Measurements from ENCODE around the gene CD55.

Gene CD55

GRCh38 chr1:207355513-207356295, 34.2 kb downstream of the CD55 start:
- no peak for DNase-seq (ENCODE audit: low spot score)
- no peak for FAIRE-seq

GRCh38 chr1:207361029-207361428, 39.6 kb downstream of the CD55 start:
- DNase-seq (ENCODE audit: low spot score) (no peak), FAIRE-seq (no peak)

DNA sequence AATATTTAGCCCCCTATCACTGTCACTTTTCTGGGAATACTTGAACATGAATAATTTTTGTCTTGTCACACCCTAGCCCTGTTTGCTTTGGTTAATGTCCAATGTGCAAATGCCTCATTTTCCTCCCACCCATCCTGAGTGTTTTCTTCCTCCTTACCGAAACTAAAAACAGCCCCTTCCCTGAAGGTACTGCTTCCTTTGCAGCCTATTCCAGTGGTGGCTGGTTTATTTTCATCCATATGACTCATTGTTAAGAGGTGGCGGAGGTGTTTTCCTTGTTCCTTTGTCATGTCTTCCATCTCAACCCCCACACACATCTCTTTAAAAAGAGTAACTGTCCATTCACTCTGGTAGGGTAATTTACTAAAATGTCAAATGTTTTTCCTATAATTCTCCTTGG, 40.4 kb downstream of the CD55 start:
- FAIRE-seq (no peak), DNase-seq (ENCODE audit: low spot score) (no peak)

DNA sequence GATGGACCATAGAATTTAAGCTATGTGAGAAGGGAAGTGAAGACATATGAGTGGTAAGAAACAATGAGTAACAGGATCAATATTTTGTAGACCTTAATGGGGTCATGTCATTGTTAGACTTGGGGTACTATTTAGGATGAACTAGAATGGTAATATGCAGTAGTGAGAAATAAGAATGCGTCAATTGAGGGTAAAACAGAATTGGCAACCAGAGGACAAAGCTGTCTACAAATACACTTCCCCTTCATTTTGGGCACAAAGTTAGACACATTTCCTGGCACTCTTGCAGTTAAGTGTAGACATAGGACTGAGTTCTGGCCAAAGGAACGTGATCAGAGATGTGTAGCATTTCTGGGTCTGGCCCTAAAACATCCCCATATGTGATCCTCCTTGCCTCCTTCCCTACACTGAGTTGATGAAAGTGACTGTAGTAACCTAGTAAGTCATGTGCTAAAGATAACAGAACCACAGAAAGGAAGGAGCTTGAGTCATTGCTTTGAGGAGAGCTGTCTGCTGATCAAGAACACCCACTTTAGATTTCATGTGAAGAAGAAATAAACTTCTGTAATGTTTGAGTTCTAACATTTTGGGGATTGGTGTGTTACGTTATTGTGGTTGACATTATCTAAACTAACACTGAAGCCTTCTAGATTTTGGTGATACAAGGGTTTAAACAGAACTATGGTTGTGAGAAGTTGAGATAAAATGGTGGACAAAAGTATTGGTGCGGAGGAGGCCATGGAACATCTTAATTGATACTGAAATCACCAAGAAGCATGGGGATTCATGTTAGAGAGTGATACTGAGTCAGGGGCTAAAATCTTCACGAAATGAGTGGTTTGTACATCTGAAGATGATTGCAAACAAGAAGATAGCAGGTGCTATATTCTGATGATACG, 41.7 kb downstream of the CD55 start:
- DNase-seq (ENCODE audit: low spot score) (no peak), FAIRE-seq (no peak)

GRCh38 chr1:207363871-207364270, 42.4 kb downstream of the CD55 start:
- DNase-seq (ENCODE audit: low spot score), result no peak
- no peak for FAIRE-seq

DNA sequence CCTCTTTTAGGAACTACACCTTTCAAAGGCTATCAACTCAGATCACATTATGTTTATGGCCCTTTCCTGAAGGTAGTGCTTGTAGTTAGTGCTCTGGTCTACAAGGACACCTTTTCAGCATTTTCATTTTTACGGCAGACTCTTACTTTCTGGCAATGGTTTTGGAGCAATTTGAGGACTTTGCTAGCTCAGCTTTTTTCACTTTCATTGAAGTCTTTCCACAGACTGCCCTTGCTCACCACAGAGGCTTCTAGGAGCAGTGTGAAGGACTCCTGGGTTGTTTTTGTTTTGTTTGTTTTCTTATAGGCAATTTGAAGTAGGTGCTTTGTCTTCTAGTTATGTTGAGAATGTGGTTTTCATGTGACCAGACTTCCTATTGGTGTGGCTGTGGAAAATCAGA, 43.1 kb downstream of the CD55 start:
- no peak for FAIRE-seq
- no peak for DNase-seq (ENCODE audit: low spot score)

GRCh38 chr1:207365063-207365462, 43.6 kb downstream of the CD55 start:
- DNase-seq (ENCODE audit: low spot score), result no peak
- no peak for FAIRE-seq

GRCh38 chr1:207366022-207366421, 44.5 kb downstream of the CD55 start:
- FAIRE-seq (no peak), DNase-seq (ENCODE audit: low spot score) (no peak)

DNA sequence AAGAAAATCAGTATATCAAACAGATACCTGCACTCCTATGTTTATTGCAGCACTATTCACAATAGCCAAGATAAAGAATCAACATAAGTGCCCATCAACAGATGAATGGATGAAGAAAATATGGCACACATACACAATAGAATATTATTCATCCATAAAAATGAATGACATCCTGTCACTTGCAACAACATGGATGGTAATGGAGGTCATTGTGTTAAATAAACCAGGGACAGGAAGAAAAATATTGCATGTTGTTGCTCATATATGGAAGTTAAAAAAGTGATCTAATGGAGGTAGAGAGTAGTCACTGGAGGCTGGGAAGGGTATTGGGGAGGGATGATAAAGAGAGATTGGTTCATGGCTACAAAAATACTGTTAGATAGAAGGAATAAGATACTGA, 67.2 kb downstream of the CD55 start:
- DNase-seq (ENCODE audit: low spot score) (no peak), FAIRE-seq (no peak)

- DNase-seq (ENCODE audit: low spot score), result peak; percentile 76
- peak; percentile 91 for FAIRE-seq
Measured at GRCh38 chr1:207389728-207390464, 68.4 kb downstream of the CD55 start.

DNA sequence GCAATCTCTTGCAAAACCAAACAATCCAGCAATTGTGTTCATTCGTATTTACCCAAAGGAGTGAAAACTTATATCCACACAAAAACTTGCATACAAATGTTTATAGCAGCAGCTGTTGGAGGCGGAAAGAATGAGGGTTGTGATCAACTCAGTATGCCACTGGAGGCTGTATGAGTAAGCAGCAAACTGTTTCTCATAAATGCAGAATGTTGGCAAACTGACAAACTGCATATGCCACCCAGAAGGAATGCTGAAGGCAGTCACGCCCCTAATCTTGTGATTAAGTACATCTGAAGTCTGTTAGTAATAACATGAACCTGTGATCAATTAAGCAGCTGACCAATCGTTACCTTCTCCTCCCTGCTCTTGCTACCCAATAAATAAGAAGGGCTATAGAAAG, 72.1 kb downstream of the CD55 start:
- DNase-seq (ENCODE audit: low spot score) (peak; percentile 86), FAIRE-seq (peak; percentile 87)

GRCh38 chr1:207396168-207396746, 74.8 kb downstream of the CD55 start:
- no peak for FAIRE-seq

GRCh38 chr1:207397525-207397926, 76.0 kb downstream of the CD55 start:
- FAIRE-seq, result no peak

More at GRCh38 chr1:207396168-207396746, 74.8 kb downstream of the CD55 start:
- no peak for DNase-seq (ENCODE audit: low spot score)

DNA sequence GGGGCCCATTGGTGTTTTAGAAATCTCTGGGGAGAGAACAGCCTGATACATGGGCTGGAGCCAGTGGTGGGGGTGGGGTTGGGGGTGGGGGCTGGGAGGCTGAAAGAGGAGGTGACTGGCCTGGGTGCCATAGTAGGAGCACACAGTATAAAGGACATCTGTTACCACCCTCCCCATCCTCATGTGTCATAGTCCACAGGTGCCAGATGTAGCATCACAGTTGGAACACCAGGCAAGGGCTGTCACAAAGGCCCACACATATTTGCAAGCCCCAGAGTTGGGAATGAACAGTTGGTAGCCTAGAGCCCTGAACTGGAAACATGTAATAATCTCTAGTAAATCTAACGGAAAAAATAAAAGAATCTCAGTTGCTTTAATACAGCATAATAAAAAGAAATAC, 77.5 kb downstream of the CD55 start:
- FAIRE-seq (no peak), DNase-seq (ENCODE audit: low spot score) (no peak)

More at GRCh38 chr1:207397525-207397926, 76.0 kb downstream of the CD55 start:
- peak; percentile 31 for DNase-seq (ENCODE audit: low spot score)

DNA sequence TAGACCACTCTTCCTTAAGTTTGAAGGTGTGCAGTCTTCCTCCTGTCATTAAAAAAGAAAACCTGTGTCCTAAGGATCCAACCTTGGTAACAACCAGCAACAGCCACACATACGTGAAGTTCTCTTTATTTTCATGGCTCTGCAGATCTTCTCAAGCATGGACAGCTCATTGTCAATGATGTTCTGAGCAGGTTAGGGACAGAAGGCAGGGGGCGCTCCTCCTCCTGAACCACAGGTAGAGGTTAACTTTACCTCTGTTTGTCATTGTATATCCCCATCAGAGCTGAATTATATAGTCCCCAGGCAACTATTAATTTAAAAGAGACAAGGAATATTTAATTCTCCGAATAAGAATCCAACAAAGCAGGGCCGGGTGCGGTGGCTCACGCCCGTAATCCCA, 80.1 kb downstream of the CD55 start:
- no peak for FAIRE-seq
- no peak for DNase-seq (ENCODE audit: low spot score)

- FAIRE-seq, result no peak
- no peak for DNase-seq (ENCODE audit: low spot score)
Measured at GRCh38 chr1:207402744-207403143, 81.3 kb downstream of the CD55 start.

DNA sequence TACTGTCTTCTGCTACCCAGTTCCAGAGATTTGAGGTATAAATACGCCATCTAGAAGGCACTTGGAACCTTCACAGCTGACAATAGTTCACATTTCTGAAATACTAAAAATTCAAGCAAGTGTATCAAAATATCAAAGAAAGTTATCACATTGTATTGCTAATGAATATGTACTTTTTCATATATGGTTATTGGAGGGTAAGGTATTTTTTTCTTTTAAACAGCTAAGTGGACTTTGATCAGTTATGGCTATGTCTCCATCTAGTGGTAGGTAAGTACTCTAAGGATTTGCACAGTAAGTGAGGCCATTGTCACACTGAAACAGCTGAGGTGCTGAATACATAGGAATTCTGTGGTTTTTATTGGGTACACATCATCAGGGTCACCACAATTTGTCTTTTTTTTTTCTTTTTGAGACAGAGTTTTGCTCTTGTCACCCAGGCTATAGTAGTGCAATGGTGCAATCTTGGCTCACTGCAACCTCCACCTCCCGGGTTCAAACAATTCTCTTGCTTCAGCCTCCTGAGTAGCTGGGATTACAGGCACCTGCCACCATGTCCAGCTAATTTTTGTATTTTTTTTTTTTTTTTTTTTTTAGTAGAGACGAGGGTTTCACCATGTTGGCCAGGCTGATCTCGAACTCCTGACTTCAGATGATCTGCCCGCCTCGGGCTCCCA, 83.5 kb downstream of the CD55 start:
- FAIRE-seq (peak; percentile 77), DNase-seq (ENCODE audit: low spot score) (peak; percentile 73)

DNA sequence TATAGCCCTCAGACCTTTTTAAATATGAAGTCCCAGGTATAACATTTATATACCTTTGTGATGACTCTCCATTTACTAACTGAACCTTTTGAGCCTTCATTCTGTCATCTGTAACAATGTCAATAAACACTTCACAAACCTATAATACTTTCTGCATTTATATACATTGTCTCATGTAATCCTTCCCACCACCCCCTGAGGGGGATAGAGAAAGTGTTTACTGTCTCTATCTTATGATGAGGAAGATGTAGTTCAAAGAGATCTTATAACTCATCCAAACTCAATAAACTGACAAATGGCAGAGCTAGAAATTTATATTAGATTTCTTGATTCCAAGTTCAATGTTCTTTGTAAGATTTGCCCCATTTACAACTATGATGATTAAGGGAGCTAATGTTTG, 84.3 kb downstream of the CD55 start:
- FAIRE-seq, result no peak
- DNase-seq (ENCODE audit: low spot score), result no peak

DNA sequence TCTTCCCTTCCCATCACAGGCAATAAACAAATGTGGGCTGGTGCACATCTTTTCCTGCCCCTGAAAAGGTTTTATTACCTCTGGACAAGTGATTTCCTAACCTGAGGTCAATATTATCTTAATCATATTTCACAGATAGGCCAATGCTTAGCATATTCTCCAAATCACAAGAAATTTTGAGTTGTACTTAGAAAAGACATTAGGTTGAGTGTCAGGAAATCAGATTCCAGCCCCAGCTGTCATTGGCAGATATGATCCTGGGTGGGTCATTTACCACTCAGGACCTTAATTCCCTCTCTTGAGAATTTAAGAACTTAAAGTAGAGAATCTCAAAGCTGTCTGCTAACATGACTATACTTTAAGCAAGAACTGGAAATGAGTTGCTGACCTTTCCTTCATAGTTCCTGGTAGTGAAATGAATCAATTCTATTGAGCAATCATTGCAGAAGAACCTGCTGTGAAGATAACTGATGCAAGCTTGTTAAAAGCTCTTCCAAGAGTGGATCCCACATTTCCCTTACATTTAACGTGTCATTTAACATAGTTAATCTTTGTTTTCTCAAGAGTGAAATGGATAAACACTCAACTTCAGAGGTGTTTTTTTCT, 86.3 kb downstream of the CD55 start:
- DNase-seq (ENCODE audit: low spot score) (no peak), FAIRE-seq (no peak)

Measured in RCC 7860 (cell line).